Activated gamma-delta T cell treated with Interleukin-2 at 50 U/mL for 16 hours (primary cell): ENCODE data around the gene OR1D5.
"Not testable (repeated sequence)": the region's sequence is repeated elsewhere in the genome, so short reads cannot be mapped to it uniquely, and the experiment has no call there.

ENCODE experiments used
- DNase-seq: peaks from one replicate; pipeline ENCODE4 v3.0.0-alpha.2; 2020

The OR1D5 gene

DNA sequence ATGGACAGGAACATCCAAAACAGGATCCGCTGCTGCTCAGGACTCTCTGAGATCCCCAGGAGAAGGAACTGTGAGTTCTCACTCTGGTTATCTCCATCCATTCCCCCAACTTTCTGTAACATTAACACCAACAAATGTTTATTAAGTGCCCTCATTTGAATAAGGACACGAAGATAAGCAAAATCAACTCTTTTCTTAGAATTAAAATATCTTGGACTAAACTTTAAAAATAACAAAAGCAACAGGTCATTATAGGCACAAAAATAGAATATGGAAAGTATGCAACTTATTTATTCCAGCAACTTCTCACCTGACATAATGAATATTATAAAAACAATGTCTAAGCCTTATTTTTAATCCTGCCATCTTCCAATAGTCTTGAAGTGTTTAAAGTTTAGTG is at the start of gene OR1D5:
Gene OR1D5 (minus strand): TSS at position 101 of the 400 bp plus-strand sequence. CDS start 0 bp downstream, at position 101.
- DNase-seq = not testable (repeated sequence)

DNA sequence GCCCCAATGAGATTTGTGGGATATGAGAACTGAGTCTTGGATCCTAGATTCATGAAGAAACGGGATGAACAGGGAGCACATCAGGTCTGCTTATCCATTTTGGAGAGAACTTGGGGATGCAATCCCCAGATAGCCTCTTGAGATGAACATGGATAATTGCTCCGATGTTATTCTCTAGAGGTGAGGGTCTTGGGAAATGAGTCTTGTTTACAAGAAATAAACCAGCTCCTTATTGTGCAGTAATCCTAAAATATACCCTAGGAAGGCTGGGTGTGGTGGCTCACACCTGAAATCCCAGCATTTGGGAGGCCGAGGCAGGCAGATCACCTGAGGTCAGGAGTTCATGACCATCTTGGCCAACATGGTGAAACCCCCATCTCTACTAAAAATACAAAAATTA is 40.9 kb upstream of the OR1D5 start, which contains the start of gene OR1D2:
Gene OR1D2 (minus strand): TSS at position 101 of the 400 bp plus-strand sequence. CDS start 11,426 bp downstream, outside the sequence.
- no peak for DNase-seq

DNA sequence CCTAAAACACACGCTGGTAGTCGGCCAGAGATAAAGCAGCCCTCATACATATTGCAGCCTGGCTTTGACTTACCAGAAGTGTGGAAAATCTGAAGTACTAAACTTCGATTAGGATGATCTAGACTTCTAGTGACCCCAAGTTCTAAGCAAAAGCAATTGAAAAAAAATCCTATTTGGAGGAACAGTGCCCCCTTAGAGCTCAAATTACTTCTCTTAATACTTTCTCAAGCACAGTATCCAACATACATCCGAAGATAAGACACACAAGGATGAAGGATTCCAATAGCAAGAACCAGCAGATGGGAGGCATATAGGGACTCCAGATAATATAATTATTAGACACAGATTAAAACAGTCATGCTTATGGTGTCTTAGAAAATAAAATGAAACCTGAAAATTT is 10.4 kb upstream of the OR1D5 start:
- not testable (repeated sequence) for DNase-seq

DNA sequence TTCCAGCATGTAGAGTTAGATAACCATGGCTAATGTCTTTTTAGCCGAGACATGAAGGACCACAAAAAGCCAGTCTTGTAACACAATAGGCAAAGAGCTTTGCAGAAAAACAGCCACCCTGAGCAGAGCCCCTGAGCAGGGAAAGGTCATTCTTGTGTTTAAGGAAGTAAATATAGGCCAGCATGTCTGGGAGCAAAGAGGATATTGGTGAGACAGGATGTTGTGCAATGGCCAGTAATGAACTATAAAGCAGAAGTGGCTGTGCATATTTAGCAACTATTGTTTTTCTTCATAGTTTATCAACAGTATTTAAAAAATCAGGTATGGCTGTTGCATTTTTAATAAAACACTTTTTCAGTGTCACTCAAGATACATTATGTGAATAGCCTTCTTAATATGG is 1.8 kb upstream of the OR1D5 start:
- DNase-seq = not testable (repeated sequence)

DNA sequence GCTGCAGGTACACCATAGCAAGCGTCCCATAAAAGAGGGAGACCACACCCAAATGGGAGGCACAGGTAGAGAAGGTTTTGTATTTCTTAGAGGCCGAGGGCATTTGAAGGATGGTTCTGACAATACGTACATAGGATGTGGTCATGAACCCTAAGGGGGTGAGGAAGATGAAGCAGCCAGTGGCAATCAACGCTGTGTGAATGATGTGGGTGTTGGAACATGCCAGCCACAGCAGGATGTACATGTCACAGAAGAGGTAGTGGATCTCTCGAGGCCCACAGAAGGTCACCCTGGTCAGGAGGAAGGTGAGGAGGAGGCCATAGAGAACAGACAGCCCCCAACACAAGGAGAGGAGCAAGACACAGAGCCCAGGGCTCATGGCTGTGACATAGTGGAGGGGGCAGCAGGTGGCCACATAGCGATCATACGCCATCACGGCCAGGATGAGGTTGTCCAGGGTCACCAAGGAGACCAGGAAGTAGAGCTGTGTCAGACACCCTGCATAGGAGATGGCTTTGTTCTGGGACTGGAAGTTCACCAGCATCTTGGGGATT is 506 bp downstream of the OR1D5 start:
- not testable (repeated sequence) for DNase-seq

DNA sequence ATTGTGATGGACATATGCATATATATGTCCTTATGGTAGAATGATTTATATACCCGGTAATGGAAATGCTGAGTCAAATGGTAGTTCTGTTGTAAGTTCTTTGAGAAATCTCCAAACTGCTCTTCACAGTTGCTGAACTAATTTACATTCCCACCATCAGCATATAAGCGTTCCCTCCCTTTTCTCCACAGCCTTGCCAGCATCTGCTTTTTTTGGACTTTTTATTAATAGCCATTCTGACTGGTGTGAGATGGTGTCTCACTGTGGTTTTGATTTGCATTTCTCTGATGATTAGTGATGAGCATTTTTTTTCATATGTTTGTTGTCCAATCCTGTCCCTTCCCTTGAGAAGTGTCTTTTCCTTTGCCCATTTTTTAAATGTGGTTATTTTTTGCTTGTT is 8.5 kb downstream of the OR1D5 start:
- not testable (repeated sequence) for DNase-seq

DNA sequence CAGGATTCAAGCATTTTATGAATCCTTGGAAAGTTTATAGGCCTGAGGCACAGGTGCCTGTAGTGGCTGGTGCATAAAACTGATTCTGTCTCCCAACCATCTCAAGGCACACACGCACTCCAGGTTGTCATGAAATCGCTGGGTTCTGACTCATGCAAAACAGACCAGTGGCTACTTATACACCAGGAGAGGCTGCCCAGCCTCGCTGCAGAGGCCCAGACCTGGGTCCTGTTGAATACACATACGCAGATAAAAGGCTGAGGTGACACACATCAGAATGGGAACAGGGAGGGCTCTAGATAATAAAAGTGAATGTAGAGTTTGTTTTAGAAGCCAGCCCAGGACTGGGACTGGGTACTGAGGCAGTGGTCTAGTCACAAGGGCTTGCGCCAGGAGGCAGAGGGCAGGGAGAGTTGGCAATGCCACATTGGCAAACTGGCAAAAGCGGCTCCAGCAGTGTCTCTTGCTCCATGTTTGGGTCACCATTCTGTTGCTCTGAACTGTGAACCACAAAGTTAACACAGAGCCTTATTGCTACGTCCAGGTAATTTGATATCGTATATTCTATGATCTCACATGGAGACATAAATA is 13.6 kb downstream of the OR1D5 start:
- no peak for DNase-seq

- DNase-seq = peak; percentile 89
Observed at GRCh38 chr17:3048727-3049471, 14.5 kb downstream of the OR1D5 start.

DNA sequence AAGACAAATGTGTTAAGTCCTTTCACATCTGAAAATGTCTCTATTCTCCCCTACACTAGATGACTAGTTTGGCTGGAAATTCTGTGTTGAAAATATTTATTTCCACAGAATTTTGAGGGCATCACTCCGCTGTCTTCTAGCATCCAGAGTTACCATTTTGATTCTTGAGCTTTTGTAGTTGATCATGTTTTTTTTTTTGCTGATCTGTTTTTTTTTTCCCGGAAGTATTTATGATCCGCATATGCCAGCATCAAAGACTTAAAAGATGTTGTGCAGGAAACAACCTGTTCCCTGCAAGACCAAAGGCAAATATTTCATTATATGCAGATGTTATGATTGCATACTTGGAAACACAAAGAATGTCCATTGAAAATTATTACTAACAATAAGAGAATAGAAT is 16.7 kb downstream of the OR1D5 start:
- no peak for DNase-seq

DNA sequence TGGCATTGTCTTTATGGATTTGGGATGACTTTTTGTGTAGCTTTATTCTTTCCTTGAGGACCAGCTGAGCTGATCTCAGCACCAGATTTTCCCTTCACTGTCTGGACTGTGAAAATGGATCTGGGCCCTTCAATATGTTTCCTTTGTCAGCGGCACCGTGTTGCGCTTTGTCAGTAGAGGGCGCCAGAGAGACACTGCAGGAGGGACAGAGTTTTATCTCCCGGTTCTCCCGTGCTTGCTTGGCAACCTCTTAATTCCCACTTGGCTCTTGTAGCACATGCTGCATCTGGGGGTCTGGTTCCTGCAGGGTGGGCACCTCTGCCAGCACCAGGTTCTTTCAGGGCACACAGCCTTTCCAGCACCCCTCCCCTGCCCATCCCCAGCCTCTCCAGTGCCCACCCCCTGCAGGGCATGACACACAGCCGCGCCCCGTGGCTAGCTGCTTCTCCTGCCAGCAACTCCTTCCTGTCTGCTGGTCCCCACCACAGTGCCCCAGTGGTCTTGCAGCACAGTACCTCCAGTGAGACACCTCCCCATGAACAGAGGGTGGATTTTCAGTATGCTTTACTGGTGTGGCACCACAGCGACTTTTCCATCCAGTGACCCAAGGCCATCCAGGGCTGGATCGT is 19.6 kb downstream of the OR1D5 start:
- DNase-seq = no peak

GRCh38 chr17:3040882-3041281 is 22.5 kb downstream of the OR1D5 start:
- no peak for DNase-seq

GRCh38 chr17:3039736-3040135 is 23.7 kb downstream of the OR1D5 start:
- no peak for DNase-seq

DNA sequence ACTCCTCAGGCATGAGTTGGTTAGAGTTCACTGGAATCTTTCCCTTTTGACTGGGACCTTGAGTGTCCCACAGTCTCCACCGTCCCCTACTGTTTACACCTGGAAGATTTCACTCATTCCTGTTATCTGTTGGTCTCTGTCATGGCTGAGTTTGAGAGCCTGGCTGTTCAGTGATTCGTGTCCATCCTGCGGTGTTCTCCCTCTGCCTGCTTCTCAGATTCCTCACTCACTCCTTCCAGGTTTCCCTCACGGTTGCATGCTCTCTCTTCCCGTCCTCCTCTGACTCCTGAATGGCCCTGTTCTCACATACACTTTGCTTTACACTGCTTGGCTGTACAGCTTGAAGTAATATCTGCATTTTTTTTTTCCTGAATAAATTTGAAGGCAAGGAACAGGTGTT is 24.5 kb downstream of the OR1D5 start:
- no peak for DNase-seq

DNA sequence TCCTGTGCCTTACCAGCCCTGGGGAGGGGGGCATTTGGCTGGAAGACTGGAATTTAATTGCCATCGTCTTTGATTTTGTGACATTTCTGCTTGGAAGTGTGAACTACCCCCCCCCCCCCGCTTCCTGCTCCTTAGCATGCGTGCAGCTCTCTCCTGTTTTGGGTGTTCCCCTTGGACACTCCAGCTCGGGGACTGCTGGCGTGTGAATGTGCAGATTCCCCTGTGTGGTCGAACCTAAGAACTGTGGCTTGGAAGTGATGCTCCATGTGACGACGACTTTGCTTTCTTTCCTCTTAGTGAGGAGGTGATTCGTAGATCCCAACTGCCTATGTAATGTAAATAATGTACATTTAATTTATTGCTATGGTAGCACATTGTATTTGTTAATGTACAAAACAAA is 26.1 kb downstream of the OR1D5 start:
- DNase-seq = no peak

DNA sequence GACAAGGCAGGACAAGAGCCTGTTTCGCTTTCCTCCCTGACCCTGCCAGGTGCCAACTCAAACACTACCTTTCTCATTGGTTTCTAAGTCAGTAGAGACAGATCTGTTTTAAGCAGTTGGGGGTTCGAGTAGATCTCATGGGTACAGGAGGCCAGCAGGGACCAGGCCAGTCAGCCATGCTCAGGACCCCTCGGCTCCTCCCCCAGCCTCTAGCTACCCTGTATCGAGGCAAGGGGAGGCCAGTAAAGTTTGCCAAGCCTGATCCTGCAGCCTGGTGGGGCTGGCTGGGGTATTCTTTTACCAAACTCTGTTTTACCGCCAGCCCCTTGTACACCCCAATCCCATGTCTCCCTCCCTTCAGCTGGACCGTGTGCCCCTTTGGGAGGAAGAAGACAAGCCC is 26.6 kb downstream of the OR1D5 start:
- DNase-seq = no peak

- no peak for DNase-seq
Observed at GRCh38 chr17:3035968-3036280, 27.5 kb downstream of the OR1D5 start.

DNA sequence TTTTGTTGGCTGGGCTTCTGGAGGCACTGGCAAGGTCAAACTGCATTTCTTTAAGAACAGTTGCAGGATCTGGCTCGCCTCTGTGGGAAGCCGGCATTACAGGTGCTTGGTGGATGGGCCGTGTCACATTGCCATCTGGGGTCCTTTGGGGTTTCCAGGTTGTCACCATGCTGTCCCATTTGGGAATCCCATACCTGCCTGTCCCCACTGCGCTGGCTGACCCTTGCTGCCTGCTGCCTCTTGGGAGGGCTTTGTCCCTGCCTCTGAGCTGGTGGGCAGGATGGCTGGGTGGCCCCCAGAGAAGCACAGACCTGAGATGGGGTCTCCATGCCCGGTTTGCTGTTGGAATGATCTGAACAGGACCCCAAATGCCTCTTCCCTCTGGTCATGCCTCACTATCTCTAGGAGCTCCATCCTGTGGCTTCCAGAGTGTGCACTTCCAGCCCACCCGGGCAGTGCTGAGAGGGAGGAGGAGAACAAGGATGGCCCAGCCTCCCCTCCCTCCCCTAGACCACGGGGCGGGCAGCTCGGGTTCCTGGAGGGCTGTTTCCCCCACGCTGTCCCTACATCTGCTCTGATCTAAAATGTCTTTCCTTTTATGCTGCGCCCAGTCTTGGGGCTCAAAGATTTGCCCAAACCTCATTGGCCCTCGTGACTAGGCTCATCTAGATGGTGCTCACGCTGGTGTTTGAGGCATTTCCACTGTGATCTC is 28.0 kb downstream of the OR1D5 start:
- no peak for DNase-seq

DNA sequence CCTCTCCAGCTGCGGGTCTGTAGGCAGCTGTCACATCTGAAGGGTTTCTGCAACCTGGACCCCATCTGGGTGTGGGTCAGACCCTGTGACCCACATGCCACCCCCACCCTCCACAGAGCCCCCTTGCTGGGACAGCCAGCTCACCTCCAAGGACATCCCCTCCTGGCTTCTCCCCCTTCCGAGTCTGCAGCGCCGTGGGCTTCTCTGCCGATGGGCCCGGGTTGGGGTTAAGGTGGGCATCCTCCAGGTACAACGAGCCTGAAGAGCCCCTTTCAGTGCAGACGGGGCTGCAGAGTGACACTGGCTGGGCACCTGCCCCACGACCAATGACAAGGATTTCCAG is 28.9 kb downstream of the OR1D5 start:
- DNase-seq = no peak

DNA sequence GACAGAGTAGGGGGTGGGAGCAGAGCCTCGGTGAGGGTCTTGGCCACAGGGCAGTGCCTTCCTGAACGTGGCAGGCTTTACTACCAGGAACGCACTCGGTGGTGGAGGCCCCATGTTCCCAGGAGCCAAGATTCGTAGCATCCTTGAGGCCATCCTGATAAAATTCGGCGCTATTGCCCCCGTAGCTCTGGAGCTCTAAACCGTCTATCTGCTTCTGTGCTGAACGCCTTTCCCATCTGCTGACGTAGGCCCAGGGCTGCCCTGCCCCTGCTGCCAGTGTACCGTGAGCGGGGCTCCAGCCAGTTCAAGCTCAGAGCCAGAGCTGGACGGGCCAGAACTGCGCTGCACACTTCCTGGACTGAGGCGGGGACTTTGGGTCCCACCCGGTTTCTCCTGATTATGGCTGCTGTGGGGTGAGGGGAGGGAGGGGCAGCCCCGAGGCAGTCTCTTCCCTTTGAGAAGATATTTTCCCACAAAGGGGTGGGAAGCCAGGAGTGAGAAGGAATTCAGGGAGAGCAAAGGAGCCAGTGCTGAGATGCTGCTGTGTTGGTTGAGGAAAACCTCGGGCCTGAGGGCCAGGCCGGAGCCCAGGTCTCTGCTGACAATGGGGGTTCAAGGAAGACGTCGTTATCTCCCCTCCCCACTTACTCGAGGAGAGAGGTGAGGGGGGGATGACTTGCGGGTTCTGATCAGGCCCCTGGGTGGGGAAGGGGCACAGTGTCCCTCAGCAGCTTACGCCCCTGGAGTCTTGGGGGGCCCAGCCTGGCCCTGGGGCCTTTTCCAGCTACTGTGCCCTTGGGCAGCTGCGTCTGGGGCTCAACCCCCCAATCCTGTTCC is 29.4 kb downstream of the OR1D5 start:
- DNase-seq = no peak

DNA sequence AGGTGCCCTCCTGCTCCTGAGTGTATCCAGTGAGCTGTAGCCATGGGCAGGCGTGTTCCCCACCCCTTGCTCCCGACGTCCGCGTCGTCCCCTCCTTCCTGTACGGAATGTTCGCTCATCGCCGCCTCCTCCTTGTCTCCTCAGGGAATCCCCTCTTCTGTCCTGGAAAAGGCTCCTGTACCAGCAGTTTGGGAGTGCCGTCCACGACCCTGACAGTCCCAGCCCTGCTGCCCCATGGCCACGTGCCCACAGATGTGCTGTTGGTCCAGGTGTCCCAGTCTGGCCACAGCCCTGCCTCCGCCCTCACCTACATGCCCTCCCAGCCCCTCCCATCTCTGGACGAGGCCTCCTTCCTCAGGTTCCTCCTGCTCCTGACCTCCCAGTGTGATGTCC is 30.2 kb downstream of the OR1D5 start:
- no peak for DNase-seq

GRCh38 chr17:3032258-3033247 is 30.9 kb downstream of the OR1D5 start:
- no peak for DNase-seq
